Activated CD4-positive, alpha-beta T cell treated with anti-CD3 and anti-CD28 coated beads for 4 hours (primary cell): ENCODE measurements around the gene RAET1G.
"Not testable (repeated sequence)": the region's sequence is repeated elsewhere in the genome, so short reads cannot be mapped to it uniquely, and the experiment has no call there.

Experiments used
- DNase-seq, 2 donors: peaks; one replicate each; pipeline ENCODE4 v3.0.0-alpha.2; 2020

The RAET1G gene

DNA sequence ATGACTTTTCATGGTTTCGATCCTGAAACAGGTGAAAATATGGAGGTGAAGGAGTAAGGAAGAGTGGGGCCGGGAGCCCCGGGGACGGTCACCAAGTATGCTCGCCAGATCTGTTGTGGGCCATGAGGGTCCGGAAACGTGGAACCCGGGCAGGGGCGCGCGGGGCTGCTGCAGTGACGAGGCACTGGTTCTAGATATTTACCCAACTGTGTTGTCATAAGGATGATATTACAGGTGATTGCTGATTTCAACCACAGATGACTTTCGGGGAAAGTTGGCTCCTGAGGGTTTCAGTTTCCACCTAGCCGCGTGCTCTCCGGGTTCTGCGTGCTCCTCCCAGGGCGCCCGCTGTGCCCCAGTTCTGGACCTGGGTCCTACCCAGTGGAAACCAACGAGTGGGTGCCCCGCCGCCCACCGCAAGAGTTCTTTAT is 12.2 kb downstream of the RAET1G start:
- no peak for DNase-seq

DNA sequence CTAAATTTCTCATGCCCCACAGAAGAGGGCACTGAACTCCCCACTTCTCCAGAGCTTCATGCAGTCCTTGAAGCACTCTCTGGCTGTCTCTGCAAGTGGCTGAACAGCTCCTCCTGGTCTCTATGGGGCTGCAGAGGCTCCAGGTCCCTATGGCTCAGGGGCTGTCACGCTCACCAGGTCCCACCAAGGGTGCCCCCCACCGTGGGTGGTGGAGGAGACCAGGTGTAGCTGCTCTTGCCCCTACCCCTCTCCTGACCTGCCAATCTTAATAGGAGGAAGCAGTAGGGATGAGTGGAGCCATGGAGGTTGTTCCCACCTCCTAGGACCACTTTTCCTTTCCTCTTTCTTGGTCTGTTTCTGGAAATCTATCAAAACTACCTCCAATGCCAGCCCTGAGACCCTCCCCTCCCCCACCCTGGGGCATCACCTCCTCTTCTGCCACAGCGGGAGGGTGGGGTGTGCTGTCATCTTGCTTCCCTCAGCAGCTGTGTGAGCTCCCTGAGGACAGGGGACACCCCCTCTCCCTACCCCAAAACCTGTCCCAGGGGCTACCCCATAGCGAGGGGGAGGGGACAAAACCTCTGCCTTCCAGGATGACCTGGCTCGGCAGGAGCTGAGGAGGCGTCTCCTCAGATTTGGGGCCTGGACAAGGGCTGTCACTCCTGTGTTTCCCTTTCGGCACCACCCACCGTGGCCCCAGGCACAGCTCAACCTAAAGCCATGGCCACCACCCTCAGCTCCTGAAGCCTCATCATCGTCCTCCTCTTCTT is 13.0 kb downstream of the RAET1G start:
- no peak for DNase-seq

DNA sequence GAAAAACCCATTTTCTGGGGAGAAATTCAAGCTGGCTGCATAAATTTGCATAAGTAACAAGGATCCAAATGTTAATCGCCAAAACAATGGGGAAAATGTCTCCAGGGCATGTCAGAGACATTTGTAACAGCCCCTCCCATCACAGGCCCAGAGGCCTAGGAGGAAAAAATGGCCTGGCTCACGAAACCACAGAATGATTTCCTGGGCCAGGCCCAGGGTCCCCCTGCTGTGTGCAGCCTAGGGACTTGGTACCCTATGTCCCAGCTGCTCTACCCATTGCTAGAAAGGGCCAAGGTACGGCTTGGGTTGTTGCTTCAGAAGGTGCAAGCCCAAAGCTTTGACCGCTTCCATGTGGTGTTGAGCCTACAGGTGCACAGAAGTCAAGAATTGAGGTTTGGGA is 14.4 kb downstream of the RAET1G start:
- not testable (repeated sequence) for DNase-seq

DNA sequence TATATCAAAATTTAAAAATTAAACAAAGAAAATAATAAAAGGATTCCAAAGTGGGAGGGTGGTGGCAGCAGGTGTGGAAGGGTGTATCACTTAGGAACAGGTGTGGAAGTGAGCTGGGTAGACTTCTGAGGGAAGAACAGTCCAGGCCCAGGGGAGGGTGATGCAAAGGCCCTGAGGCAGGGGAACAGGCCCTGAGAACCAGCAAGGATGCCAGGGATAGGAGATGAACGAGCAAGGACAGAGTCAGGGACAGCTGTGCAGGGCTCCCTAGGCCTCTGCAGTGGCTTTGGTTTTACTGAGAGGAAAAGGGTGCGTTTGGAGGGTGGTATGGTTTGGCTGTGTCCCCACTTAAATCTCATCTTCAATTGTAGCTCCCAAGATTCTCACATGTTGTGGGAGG is 15.6 kb downstream of the RAET1G start:
- DNase-seq: no peak

DNA sequence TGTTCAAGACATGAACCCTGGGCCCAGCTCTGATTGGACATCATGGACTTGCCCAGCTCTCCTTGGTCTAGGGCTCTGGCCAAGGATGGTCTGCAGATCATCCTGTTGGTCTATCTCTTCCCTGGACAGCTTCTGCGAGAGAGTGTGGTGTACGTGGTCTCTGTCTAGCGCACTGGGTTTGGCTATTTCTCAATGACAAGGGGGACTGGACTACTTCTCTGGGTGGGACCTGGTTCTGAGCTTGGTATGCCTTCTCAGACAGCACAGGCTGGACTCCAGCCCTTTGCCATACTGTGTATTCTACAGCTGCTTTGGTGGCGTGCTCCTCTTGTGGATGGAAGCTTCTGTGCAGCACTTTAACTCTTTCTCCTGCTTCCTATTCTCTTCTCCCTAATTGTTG is 16.5 kb downstream of the RAET1G start:
- DNase-seq: no peak

DNA sequence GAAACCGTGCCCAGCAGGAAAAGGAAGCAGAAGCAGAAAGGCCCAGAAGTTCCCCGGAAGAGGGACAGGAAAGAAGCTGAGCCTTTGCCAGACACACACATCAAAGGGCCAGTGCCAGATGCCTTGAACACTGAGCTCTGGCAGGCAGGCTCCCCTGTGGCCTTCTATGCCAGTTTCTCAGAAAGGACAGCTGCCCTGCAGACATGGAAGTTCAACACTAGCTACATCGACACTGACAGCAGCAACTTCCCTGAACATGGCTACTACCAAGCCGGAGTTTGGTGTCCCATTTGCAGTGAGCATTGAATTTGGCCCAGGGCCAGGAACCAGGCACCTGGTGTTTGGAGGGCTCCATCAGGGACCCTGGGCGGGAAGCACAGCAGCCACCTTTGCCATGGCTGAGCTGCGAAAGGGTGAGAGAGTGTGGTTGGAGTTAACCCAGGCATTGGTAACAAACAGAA is 17.0 kb downstream of the RAET1G start:
- DNase-seq: no peak

DNA sequence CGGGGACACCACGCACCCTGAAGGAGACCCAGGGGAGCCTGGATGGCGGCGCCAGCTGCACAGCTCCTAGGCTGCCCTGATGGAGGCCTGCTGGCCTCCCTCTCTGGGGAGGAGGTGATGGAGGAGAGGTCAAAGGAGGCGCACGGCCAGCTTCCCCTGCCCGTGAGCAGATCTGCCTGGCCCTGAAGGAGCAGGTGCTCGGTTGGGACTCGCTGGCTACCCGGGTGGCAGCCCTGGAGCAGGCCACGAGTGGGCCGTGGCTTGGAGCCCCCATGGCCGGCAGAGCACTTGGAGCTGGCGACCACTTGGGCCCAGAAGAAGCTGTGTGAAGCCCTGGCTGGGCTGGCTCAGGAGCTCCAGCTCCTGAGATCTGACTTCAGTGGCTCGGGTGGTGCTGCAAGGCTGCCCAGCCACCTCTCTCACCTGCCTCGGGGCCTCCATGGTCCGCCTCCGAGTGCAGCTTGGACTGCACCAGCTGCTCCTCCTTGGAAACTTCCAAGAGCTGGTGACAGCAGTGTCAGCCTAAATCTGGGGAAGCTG is 17.5 kb downstream of the RAET1G start:
- DNase-seq: no peak

DNA sequence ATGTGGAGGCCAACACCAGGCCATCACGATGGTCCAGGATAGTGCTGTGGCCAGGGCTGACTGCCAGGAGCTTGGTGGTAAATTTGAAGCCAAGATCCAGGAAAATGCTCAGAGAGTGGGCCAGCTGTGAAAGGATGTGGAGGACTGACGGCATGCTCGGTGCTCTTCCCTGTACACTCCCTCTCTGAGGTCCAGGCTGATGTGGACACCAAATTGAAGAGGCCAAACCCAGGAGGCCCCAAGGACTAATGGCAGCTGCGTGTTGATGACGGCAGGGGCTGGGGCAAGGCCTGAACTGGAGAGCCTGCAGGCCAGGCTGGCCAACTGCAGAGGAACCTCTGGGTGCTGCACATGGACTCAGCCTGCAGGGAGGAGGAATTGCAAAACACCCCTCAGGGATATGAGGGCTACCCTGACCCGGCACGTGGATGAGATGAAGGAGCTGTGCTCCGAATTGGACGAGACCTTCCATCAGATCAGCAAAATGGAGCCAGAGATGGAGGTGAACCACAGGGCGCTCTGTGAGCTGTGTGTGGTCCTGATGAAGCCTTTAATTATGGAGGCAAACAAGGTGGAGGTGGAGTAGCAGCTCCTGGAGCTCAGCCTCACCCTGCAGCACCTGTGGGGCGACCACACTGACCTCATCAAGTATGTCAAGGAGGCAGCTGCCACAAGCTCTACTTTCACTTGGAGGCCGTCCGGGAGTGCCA is 18.1 kb downstream of the RAET1G start:
- DNase-seq: no peak

DNA sequence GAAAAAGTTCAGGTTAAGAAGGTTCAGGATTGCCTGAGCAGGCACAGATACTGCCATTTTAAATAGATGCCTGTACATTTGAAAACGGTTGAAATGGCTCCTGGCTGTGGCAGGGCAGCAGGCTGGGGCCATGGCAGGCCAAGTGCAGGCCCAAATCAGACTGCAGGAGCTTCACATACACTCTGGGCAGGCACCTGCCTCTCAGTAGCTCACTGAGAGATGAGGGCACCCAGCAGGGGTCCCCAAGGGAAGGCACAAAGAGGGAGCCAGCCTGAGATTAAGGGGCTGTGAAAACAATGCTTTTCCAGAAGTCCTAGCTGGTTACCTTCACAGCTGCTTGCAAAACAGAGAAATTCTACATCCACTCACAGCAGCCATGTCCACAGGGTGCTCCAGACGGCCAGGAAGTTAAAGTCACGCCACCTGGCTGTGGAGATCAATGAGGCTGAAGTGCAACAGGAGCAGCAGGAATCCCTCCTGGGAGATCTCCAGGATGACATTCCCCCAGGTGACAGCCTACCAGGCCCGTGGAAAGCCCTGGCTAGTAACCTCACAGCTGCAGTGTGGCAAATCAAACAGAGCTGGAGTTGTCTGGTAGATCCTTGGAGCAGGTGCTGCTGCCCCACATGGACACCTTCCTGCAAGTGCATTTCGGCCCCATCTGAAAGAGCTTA is 18.8 kb downstream of the RAET1G start:
- no peak for DNase-seq

DNA sequence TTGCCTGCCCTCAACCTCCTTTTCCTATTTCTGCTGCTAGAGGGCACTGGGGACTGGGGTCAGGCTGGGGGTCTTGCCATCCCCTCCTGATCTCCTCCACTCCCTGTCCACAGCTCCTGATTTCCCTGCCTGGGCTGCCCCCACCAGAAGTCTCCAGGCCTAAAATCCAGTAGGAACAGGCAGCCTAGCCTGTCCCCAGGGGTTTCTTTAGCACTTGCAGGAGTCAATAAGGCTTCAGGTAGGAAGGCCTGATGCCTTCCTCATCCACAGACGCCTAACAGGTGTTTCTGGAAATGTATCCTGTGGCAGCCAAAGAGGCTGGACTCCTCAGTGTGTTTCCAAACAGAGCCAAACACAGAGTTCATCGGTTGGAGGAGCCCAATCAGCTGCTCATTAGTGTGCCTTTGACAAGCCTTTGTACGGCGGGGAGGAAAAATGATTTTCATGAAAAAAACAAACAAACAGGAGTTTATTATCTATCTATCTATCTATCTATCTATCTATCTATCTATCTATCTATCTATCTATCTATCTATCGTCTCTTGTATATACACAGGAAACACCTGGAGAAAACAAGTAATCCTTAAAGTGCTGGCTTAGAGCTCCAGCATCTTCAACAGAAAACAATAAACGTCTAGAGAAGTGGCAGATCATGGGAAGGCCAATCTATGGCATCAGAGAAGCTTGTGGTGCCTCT is 21.3 kb downstream of the RAET1G start:
- DNase-seq: no peak

DNA sequence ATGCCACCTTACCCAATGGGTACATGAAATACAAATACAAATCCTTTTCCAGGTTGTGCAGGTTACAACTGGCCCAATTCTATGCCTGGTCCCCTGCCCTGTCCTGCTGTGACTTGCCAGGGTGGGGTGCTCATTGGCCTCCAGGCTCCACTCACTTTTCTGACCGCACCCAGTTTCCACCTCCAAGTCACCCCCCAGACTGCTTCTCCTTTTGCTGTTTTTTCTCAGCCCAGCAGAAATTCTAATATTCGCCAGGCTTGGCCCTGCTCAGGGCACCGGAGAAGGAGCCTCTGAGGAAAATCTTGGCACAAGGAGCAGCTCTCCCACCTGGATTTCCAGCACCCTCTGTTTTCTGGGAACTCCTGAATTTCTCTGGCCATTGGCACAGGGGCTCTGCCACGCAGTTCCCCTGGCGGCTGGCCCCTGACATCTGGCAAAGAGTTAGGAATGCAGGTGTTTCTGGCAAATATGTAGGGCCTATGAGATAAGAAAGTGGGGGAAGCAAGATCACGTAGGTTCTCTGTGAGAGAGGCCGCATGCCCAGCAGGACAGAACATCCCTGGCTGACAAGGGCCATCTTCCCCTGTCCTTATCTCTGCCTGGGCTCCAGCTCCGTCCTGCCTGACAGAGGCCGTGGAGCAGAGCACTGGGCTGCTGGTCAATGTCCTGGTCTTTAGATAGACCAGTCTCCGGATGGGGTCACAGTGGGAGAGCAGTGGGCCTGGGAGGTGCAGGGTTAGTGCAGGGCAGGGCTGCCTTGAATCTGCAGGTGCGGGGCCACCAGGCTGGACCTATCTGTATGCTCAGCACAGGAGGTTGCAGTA is 22.1 kb downstream of the RAET1G start:
- no peak for DNase-seq

DNA sequence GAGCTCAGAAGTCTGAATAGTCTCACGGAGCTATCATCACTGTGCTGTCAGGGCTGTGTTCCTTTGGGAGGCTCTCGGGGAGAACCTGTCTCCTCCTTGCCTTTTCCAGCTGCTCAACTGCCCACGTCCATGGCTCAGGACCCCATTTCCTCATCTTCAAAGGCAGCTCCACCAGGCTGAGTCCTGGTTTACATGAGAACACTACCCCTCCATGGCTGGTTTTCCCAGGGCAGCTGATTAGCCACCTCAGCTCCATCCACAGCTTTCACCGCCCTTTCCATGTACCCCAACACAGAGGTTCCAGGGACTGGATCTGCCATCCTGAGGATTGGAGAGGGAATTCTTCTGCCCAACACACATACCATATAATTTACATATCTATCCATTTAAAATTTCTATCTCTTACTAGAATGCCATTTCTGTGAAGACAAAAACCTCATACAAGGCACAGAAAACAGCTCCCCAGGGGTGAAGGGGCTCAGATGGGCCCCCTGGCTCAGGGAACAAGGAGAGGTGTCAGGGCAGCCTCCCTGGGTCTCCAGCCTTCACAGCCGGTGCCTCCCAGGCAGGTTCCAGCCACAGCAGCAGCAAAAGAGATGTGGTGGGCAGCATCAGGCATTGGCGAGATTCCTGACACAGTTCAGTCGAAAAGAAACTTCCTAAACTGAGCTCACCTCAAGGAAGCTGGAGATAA is 22.8 kb downstream of the RAET1G start:
- no peak for DNase-seq

DNA sequence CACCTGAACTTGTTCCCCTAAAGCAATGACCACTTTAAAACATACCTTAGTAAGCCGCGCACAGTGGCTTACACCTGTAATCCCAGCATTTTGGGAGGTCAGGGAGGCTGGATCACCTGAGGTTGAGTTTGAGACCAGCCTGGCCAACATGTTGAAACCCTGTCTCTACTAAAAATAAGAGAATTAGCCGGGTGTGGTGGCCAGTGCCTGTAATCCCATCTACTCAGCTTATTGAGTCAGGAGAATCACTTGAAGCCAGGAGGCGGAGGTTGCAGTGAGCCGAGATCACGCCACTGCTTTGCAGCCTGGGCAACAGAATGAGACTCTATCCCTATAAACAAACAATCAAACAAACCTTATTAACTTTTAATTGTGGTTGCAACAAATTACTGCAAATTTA is 23.4 kb downstream of the RAET1G start:
- no peak for DNase-seq

DNA sequence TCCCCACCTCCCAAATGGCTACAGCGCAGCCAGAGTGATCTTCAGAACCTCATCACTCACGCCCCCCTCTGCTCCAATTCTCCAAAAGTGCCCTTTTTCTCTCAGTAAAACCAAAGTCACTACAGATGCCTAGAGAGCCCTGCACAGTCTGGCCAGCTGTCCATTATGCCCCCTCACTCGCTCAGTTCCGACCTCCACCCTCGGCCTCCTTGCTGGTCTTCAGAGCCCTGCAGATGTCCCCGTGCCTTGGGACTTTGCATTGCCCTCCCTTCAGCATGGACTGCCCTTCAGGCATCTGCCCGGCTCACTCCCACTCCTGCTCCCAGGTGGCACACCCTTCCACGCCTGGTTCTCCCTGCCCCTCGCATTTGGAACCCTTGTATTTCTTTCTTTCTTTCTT is 24.0 kb downstream of the RAET1G start:
- no peak for DNase-seq

DNA sequence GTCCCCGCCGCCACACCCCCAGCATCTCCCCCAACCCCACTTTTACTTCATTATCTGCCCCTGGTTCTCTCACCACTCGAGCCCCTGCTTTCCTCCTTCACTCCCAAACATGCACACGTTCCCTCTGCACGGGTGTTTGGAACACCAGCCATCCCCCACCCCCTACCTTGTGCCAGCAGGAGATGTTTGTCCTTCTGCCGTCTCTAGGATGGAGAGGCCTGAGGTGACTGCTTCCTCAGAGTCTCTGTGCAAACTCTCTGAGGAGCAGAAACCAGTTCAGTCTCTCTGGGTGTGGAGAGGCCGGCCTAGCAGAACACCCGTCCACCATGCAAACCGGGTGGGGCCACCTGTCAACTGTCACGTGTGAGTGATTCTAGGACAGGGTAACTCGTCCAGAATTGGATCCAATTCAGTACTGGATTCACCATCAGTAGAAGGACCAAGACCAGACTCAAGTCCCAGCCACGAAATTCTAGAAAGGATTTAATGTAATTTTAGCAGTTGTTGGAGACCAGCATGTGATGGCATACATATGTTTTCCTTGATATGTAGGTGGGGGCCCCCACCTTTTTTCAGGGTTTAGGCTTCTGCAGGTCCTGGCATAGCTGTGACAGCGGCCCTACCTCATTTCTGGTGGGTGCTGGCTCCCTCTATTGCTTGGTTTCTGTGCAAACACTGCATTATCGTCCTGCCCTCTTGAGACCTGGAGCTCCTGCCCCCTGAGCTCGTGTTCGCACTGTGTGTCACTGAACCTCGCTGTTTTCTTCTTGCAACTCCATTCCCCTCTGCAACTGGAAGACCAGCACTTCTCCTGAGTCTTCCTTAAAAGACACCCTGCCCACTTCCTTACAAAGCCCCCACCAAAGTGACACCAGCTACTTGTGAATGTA is 24.8 kb downstream of the RAET1G start, which contains the start of gene RAET1E:
RAET1E (minus strand) TSS at position 259 of the 890 bp plus-strand sequence. CDS start 7,212 bp downstream, outside the sequence.
- no peak for DNase-seq

DNA sequence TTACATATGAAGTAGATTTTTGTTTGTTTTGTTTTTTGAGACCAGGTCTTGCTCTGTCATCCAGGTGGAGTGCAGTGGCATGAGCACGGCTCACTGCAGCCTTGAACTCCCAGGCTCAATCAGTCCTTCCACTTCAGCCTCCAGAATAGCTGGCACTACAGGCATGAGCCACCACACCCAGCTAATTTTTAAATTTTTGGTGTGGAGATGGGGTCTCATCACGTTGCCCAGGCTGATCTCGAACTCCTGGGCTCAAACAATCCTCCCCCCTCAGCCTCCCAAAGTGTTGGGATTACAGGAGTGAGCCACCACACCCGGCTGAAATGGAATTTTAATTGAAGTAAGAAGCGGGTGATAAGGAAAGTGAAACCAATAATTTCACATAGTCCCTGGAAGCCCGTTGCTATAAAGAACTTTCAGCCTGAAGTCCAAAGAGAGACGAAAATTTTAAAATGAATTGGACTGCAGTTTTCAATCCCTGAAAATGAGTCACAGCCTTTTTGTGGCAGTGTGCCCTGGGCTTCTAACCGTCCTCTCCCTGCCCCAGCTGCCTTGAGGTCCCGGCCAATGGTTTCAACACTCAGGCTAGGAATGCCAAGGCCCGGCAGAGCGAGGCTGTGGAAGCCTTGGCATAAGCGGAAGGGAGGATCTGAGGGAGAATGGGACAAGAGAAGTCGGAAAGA is 25.8 kb downstream of the RAET1G start:
- DNase-seq: no peak

DNA sequence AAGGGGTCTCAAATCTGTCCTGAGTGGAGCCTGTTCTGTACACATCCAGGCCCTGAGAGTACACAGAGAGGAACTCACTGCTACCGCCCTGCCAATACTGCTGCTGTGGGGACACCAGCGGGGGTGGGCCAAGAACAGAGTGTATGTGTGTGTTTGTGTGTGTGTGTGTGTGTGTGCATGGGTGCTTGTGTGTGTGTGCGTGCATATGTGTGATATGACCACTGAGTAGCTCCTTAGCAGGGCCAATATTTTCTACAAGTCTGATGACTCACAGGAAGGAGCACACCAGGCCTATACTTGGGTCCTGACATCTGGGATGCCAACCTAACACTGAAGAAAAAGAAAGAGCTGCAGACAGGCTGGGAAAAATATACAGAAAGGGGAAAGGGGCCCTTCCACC is 26.4 kb downstream of the RAET1G start:
- no peak for DNase-seq

DNA sequence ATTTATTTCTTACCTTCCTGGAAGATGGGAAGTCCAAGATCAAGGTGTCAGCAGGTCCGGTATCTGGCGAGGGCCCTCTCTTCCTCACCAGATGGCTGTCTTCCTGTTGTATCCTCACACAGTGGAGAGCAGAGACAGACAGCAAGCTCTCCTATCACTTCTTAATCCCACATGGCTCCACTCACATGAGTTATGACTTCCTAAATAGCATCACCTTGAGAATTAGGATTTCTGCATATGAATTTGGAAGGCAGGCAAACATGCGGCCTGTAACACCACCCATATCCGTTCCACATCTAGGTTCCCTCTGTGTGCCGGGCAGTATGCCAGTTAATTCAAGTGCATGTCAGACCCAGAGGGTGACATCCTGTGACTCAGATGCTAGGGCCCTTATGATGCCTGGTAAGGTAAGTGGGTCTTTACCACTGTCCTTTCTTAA is 27.1 kb downstream of the RAET1G start:
- DNase-seq: peak; percentile 20 to 32

DNA sequence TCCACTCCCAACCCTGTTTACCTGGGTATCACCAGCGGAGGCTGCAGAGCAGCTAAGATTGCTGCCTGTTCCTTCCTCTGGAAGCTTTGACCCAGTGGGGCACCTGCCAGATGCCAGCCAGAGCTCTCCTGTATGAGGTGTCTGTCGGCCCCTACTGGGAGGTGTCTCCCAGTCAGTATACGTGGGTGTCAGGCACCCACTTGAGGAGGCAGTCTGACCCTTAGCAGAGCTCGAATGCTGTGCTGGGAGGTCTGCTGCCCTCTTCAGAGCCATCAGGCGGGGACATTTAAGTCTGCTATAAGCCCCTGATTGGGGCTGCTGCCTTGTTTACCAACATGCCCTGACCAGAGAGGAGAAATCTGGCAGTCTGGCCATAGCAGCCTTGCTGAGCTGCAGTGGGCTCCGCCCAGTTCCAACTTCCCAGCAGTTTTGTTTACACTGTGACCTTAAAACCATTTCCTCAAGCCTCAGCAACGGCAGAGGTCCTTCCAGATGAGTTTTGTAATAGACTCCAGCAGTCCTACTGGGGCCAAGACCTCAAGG is 27.8 kb downstream of the RAET1G start:
- no peak for DNase-seq
